Fibroblast of skin of left biceps (primary cell): ENCODE measurements around the gene JMJD7.
"Not testable (repeated sequence)": the region's sequence is repeated elsewhere in the genome, so short reads cannot be mapped to it uniquely, and the experiment has no call there.

Experiments used
- DNase-seq, 2 experiments: peaks; one replicate each; pipeline ENCODE4 v3.0.0-alpha.2; 2013; ENCODE audit warnings: low read depth in 2 of 2

The JMJD7 gene

DNA sequence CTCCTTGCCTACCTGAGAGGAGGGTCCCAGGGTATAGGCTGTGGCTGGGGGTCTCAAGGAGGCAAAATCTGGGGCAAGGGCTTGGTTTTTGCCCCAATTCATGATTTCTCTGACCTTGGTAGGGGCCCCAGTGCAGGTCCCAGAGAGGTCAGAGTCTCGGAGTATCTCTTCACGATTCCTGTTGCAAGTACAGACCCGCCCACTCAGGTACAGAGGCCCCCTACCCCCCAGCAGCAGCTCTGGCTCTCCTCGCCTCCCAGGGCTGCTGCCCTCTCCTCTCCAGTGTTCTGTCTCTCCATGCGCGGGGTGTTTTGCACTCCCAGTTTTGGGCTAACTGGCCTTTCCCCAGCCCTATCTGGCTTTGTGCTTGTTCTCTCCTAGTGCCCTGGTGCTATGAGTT lies 5.4 kb upstream of the JMJD7 start:
- no peak for DNase-seq

DNA sequence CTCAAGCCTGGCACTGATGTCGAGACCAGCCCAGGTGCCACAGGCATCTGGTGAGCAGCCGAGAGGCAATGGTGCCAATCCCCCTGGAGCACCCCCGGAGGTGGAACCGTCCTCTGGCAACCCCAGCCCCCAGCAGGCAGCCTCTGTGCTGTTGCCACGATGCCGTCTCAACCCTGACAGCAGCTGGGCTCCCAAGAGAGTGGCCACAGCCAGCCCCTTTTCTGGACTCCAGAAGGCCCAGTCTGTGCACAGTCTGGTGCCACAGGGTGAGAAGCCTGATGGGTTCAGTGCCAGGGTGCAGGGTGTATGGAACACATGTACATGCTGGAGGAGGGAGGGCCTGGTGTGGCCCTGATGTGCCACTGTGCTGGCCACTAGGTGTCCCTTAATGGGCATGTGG lies 4.9 kb upstream of the JMJD7 start:
- DNase-seq: no peak

DNA sequence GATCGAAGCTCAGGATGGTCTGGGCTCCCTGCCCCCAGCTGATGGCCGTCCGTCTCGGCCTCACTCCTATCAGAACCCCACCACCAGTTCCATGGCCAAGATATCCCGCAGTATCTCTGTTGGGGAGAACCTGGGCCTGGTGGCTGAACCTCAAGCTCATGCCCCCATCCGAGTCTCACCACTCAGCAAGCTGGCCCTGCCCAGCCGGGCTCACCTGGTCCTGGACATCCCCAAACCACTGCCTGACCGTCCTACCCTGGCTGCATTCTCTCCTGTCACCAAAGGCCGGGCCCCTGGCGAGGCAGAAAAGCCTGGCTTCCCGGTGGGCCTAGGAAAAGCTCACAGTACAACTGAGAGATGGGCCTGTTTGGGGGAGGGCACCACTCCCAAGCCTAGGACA lies 4.4 kb upstream of the JMJD7 start:
- DNase-seq: no peak

DNA sequence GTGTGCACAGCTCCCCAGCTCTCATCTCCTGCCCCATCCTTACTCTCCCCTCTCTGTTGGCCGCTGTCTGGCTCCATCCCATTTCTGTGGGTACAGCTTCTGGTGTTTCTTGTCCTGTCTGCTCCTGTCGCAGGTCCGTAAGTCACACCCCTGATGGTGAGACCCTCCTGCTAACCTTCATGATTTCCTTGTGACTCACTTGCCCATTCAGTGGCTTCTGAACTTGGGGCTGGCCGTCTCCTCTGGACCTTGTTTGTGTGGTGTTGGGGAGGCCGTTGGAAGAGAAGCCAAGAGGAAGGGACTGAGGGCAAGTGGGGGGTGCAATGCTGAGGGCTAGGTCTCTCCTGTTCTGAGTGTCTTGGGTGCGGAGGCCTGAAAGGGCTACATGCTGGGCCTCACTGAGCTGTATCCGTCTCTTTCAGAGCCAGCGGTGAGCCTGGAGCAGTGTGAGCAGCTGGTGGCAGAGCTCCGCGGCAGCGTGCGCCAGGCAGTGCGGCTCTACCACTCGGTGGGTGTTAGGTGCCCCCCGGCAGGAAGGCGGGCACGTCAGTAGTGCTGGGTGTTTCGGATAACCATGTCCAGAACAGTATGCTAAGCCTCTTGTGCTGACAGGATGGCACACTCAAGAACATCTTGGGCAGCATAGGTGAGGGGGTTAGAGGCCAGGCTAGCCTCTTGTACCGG lies 3.7 kb upstream of the JMJD7 start:
- no peak for DNase-seq

DNA sequence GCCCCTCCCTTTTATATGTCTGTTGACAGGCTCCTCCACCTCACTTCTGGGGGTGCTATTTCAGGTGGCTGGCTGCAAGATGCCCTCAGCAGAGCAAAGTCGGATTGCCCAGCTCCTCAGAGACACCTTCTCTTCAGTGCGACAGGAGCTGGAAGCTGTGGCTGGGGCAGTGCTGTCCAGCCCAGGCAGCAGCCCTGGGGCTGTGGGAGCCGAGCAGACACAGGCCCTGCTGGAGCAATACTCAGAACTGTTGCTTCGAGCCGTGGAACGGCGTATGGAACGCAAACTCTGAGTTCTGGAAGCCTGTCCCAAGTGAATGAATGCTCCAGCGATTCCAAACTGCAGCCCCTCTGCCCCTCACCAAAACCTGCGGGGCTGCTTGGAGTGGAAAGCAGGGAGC lies 2.7 kb upstream of the JMJD7 start:
- no peak for DNase-seq

DNA sequence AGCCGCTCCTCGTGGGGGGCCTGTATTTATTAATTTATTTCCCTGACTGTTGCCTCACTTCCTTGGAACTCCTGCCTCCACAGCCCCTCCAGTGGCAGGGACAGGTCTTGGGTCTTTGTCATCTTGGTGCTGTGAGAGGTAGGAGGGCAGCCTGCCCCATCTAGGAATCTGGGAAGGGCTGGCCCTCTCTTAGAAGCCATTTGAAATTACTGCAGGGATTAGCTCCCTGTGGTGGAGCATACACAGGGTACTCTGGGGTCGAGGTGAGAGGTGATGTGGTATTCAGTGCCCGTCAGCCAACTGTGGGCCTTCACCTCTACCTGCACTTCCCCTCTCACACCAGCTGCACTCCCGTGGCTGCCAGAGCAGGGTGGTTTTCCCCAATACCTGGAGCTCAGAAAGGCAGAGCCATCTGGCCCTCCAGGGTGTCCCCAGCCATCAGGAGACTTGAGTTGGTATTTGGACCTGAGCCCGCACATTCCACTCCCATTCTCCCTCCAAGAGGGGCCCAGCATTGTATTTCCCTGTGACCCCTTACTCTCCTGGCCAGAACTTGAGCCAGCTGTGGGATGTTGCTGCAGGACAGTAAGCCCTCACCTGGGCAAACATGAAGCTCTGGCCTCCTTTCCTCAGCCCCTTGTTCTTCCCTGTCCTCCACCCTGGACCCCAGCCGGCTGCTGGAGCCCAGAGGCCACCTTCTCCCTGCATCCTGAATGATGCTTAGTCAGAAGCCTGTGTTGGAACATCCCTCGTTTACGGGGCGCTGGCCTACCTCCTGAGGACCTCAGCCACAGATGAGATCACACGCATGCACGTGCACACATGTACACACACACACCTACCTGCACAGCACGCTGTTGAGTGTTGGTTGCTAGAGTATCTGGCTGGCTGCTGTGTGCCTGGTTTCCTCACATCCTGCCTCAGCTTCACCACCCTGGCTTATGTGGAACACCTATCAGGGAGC lies 2.0 kb upstream of the JMJD7 start:
- DNase-seq: no peak

DNA sequence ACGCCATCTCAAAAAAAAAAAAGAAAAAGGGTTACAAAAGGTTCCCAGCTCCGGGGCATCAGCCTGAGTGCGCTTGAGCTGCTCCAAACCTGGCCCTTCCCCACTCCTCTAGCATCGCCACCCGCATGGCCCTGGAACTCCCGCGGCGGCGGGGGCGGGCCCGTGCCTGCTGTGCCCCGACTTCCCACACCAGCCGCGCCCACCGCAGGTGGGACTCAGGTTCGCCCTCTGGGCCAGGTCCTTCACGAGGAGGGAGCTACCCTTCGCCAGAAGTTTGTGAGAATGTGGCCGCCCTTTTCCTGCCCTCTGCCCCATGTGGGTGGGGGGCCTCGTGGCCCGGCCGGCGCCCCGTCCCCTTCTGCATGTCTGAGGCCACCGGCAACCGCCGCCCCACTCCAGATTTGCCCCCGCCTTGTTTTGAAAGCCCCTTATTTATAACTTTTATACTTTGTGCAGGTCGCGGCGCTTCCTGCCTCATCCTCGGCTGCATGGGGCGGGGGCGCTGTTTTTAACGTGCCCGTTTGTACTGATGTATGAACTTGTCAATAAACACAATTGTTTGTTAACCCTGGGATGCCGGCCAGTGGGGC lies 507 bp upstream of the JMJD7 start:
- no peak for DNase-seq

DNA sequence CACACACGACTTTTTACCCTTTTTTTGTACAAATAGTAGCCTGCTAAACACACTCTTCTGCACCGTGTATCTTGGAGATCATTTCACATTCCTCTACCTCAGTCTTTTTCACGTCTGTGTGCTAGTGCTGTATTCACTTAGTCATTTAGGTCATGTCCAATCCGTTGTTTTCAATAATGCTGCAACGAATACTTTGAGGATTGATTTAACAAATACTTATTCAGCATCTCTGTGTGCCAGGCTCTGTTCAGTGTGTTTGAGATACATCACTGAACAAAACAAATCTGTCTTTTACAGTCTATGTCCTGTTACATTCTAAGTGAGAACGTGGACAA lies 882 bp downstream of the JMJD7 start:
- DNase-seq: no peak

DNA sequence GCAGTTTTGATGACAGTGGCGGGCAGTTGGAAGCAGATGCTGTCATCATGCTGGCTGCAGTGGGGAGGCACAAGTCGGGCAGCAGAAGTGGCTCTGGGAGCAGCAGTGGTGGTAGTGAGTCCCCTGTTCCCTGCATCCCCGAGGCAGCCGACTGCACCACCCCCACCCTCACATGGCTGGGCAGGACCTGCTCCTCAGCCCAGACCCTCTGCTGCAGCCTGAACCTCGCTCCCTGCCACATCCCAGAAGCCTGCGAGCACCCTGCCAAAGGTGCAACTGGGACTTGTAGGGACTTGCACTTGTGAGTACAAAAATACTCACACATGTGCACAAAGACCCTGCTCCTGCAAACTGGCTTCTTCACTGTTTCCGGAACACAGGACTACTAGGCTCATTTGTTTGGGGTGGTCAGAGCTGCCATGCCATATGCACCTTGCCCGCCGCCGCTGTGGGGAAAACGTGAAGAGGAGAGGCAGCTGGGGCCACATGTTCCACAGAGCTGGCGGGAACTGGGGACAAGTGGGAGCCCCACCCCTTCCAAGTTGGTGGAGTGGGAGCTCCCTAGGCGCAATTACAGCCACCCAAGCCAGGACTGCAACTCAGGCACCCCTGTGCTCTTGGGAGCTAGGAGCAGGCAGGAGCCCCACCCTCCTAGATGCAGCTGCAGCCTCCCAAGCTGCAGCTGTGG lies 2.2 kb downstream of the JMJD7 start:
- no peak for DNase-seq

DNA sequence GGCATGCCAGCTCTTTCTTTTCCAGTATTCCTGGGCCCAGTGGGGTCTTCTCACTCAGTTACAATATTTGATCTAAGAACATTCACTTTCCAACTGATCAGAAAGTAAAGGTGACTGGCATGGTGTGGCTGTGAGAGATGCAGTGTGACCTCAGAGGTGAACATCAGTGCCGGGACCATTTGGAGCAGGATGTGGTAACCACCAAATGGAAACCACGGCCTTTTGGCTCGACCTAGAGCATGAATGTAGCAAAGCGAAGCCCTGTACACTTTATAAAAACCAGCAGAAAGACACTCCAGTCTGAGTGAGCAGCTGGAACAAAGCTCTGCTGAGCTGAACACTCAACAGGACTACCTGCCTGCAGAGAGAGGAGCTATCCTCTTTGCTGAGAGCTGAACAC lies 3.4 kb downstream of the JMJD7 start:
- not testable (repeated sequence) for DNase-seq

DNA sequence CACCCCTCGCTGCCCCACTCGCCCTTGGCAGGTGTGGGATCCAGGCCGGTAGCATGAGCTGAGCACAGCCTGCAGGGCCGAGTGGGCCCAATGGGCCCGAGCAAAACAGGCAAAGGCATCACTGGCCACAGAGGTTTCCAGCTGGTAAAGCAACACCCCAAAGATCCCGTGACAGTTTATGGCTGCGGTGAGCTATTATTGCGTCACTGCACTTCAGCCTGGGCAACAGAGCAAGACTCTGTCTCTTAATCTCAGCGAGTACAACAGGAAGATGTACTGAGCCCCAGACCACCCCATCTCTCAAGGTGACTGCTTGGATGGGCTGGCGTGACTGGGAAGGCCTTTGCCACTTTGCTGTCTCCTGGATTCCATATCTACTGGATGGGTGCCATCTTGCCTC lies 4.3 kb downstream of the JMJD7 start:
- DNase-seq: no peak

DNA sequence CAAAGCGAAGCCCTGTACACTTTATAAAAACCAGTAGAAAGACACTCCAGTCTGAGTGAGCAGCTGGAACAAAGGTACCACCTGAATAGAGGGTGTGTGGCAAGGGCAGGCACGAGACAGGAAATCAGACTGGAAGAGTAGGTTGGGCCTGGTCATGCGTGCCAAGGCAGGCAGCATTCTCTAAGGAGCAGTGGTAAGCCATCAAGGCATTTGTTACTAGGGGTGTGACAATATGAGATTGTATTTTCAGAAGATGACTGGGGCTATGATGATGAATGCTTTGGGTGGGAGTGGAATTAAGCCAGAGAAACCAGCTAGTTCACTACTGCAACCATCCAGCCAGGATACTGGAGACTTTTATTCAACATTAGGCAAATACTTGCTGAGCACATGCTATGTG lies 5.0 kb downstream of the JMJD7 start:
- DNase-seq: no peak

DNA sequence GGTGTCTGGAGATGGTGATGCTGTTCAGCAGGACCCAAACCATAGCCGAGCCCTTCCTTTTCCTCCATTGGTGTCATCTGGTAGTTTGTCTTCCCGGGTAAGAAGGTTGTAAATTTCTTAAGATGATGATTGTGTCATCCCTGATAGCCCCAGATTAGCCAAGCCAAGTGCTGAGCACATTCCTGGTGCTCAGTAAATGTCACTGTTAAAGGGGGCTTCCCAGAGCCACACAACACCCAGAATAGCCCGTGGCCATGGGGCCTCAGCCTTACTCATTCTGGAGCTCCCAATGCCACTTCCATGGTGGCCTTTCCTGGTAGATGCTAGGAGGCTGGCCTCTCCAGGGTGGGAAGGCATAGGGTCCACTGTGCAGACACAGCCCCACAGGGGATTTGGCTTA lies 6.2 kb downstream of the JMJD7 start:
- no peak for DNase-seq

DNA sequence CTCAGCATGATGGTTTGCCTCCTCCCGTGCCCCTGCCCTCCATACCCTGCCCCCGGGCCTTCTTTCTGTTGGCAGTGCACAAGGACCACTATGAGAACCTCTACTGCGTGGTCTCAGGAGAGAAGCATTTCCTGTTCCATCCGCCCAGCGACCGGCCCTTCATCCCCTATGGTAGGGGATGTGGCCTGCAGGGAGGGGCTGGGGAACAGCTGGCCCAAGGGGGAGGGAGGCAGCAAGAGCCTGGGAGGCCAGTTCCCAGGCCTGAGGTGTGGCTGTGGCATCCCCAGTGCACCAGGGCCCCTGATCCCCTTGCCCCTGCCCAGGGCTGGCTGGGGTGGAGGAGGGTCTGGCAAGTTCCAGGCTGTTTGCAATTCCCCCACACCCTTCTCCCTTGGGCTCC lies 8.2 kb downstream of the JMJD7 start:
- no peak for DNase-seq

DNA sequence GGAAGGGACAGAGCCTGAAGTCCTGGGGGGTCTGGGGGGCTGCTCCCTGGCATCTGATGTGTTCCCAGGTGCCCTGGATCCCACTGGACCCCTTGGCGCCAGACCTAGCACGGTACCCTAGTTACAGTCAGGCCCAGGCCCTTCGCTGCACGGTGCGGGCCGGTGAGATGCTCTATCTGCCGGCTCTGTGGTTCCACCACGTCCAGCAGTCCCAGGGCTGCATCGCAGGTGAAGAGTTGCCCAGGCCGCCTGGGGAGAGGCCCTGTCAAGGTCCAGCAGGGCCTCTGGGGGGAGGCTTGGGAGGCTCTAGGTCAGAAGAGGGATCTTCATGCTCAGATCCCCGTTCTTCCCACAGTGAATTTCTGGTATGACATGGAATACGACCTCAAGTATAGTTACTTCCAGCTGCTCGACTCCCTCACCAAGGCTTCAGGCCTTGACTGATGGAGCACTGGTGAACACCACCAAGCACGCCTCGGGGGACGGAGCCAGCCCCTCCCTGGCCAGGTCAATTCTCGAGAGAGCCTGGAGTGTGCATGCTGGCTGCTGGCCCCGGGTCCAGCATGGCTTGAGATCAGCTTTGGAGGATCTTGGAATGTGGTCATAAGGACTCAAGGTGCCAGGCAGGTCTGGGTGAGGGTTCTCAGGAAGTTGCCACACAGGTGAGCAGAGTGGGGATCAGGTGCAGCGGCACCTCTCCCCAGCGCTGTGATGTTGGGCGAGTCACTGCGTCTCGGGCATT lies 9.0 kb downstream of the JMJD7 start:
- DNase-seq: no peak

DNA sequence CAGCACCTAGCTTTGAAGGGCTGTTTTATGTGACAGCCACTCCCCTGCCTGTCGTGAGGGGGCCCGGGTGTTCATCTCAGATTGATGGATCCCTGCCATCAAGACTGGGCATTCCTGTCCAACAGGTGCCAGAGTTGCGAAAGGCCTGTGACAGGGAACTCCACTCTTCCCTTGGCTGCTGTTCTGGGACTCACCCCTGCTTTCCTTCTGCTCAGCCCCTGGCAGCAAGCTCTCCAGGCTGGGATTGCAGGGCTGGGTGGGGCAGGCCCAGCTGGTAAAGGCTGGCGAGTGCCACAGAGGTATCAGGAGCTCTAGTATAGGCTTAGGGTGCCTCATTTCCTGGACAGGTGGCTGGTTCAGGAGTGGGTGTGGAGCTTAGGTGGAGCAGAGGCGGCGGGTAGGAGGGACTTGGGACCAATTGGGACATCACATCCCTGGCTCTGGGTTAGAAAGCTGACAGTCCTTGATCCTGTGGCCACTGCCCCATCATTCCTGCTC lies 10.6 kb downstream of the JMJD7 start, which contains the start of gene PLA2G4B:
Gene PLA2G4B, plus strand, starts transcription at position 448 of the 498 bp plus-strand sequence. CDS start 67 bp downstream, outside the sequence.
- no peak for DNase-seq

DNA sequence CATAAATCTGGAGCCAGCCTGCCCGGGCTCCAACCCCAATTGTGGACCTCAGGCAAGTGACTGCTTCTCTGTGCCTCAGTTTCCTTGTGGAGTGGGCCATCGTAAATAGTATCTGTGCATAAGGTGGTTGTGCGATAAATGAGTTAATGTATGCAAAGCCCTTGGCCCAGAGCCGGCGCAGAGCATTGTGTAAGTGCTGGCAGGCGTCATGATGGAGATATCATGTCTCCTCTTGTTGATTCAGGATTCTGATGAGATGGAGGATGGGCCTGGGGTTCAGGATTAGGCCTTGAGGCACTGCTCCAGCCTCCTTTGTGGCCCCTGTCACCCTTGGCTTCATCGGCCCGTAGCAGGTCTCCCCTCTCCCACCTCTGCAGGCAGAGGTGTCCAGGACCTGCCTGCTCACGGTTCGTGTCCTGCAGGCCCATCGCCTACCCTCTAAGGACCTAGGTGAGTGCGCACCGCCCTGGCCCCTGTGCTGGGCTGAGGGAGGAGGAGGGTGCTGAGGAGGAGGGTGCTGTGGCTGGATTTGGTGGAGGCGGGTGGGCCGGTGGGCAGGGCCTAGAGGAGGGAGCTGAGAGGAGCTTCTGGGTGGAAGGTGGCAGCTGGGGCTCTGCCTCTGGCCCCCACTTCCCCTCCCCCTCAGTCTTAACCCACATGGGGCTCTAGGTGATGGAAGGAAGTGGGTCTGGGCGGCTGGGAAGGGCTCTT lies 12.0 kb downstream of the JMJD7 start:
- no peak for DNase-seq

DNA sequence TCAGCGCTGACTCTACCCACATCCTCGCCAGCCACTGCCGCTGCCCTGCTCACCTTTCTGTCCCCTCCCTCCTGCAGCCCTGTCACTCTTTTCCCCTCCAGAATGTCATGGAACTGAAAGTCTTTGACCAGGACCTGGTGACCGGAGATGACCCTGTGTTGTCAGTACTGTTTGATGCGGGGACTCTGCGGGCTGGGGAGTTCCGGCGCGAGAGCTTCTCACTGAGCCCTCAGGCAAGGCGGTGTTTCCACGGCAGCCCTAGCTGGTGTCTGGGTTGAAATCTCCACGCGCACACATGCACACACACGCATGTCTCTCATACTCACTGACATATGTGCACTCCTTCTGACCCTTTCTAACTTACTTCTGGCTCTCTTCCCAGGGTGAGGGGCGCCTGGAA lies 12.8 kb downstream of the JMJD7 start:
- DNase-seq: no peak

DNA sequence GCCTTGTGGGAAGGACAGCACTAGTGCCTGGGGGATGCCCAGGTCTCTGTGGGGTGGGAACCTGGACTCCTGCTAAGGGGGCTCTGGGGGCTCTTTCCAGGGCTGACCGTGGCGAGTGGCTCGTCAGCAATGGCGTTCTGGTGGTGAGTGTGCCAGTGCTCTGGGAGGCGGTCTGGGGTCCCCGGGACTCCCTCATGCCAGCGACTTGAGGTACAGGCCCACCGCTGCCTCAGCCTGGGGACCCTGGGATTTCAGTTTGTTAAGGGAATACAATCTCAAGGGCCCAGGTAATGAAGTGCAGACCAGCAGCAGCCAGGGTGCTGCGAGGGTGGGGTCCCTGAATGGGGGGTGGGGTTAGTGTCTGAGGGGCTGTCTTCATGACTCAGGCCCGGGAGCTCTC lies 13.2 kb downstream of the JMJD7 start:
- DNase-seq: no peak

DNA sequence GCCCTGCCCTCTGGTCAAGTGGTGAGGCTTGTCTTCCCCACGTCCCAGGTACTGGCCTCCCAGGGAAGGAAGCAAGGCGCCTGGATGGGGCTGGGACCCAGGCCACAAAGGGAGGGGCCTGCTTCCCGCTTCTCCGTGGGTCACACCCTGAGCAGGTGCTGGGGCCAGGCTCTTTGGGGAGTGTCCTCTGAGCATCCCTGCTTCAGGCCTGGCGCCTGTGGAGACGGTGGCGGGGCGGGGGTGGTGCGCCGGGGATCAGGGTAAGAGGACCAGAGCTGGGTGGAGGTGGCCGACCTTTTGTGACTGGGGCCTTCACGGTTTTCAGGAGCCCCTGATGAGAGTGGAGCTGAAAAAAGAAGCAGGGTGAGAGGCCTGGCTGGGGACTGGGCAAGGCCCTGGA lies 14.3 kb downstream of the JMJD7 start:
- no peak for DNase-seq

DNA sequence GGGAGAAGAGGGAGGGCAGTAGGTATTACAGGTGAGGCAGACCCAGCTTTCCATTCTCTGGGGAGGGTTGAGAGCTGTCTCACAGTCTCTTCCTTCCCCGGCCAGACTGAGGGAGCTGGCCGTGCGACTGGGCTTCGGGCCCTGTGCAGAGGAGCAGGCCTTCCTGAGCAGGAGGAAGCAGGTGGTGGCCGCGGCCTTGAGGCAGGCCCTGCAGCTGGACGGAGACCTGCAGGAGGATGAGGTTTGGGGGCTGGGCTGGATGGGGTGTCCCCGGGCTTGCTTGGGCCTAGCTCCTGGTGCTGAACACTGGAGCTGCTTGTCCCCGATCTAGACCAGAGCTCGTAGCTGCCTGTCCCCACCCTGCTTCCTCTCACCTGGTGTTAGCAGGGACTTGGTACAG lies 15.7 kb downstream of the JMJD7 start:
- DNase-seq: no peak
